HepG2 (cell line): ENCODE data around the gene STAT4. TPM values are rescaled to one million over a fixed set of nuclear protein-coding genes. Genes with fewer than 3 reads are reported as not detected.

Experiments used
- ATAC-seq: fragments of 200-7000 bp; cut with Tn5 transposase; 3 replicates; pipeline ENCODE4 v1.9.1; 2020; ENCODE audit warnings: mild to moderate bottlenecking, moderate library complexity
- BruUV-seq: library from RNA; stranded (reverse); fragments of 400-500 nt; replicated peaks from 2 replicates; lab custom pipeline; 2021; lab: Mats Ljungman, UMichigan
- CTCF ChIA-PET: fragments of 300-600 bp; formaldehyde crosslinking; extraction: SDS; loops from one replicate; lab custom pipeline; 2021; ENCODE audit warnings: low total read pairs, inconsistent platforms, low intra/inter-chr PET ratio; lab: Yijun Ruan, JAX
- POLR2A ChIA-PET: fragments of 350-600 bp; sonication (Branson Sonifier 250); formaldehyde crosslinking; loops from one replicate; lab custom pipeline; 2020; ENCODE audit warnings: antibody characterized with exemption, inconsistent platforms; lab: Yijun Ruan, JAX
- DNase-seq: peaks from one replicate; pipeline ENCODE4 v3.0.0-alpha.2; 2015; ENCODE audit warnings: low spot score
- FAIRE-seq: peaks from 3 replicates; lab custom pipeline; 2011; peaks lifted over from hg19 to GRCh38; lab: Jason Lieb, UNC
- H2AFZ ChIP-seq: one replicate; pipeline ENCODE4 v1.6.1; 2011; ENCODE audit warnings: low read length, inconsistent platforms
- H3K27ac ChIP-seq: fragments of 300-600 bp; 3 replicates; pipeline ENCODE4 v1.8.0; 2011; ENCODE audit warnings: mixed run types, mild to moderate bottlenecking, mixed read lengths, low read length, inconsistent platforms; ENCODE audit not compliant: insufficient read depth; ENCODE audit errors: extremely low read length
- H3K27me3 ChIP-seq, 2 experiments: fragments of 200-600 bp in 1 of 2; 2 replicates in 1 of 2; 3 replicates in 1 of 2; pipeline versions ENCODE4 v1.6.0 to v1.8.0; 2011; ENCODE audit warnings: low read length in 2 of 2, mild to moderate bottlenecking in 2 of 2, moderate library complexity in 2 of 2, inconsistent platforms in 1 of 2; ENCODE audit not compliant: insufficient read depth in 2 of 2, control insufficient read depth in 1 of 2
- H3K36me3 ChIP-seq, 2 experiments: fragments of 200-600 bp in 1 of 2; replicated peaks in 1 of 2; 2 replicates in 1 of 2; 3 replicates in 1 of 2; pipeline versions ENCODE4 v1.5.1 to v1.8.0; 2011; ENCODE audit warnings: low read length in 2 of 2, inconsistent platforms in 1 of 2; ENCODE audit not compliant: insufficient read depth in 2 of 2, control insufficient read depth in 1 of 2
- H3K4me1 ChIP-seq: 2 replicates; pipeline ENCODE4 v1.5.1; 2012; ENCODE audit warnings: low read length, inconsistent platforms; ENCODE audit not compliant: insufficient read depth
- H3K4me2 ChIP-seq: 2 replicates; pipeline ENCODE4 v1.6.0; 2011; ENCODE audit warnings: low read depth, low read length, inconsistent platforms
- H3K4me3 ChIP-seq, 3 experiments: fragments of 200-600 bp in 1 of 3; sonication (generic), shearing (Covaris generic) in 1 of 3; replicated peaks in 1 of 3; 2 replicates each; pipeline ENCODE4 v1.5.1; 2011 to 2016; ENCODE audit warnings: low read length in 3 of 3, inconsistent platforms in 2 of 3, low read depth in 2 of 3, mild to moderate bottlenecking in 2 of 3, control low read depth in 1 of 3, mixed read lengths in 1 of 3; ENCODE audit not compliant: insufficient read depth in 1 of 3
- H3K79me2 ChIP-seq: one replicate; pipeline ENCODE4 v1.6.1; 2011; ENCODE audit warnings: low read length, inconsistent platforms; ENCODE audit not compliant: insufficient read depth
- H3K9ac ChIP-seq: 2 replicates; pipeline ENCODE4 v1.6.0; 2011; ENCODE audit warnings: mild to moderate bottlenecking, low read depth, low read length, inconsistent platforms; ENCODE audit not compliant: insufficient read depth
- H3K9me3 ChIP-seq: 2 replicates; pipeline ENCODE4 v1.5.1; 2012; ENCODE audit warnings: mild to moderate bottlenecking, low read length
- H4K20me1 ChIP-seq: 2 replicates; pipeline ENCODE4 v1.6.0; 2011; ENCODE audit warnings: inconsistent platforms, mild to moderate bottlenecking, low read length, moderate library complexity; ENCODE audit not compliant: insufficient read depth
- BHLHE40 ChIP-seq: IDR thresholded peaks from 2 replicates; pipeline ENCODE4 v1.6.1; 2011; ENCODE audit warnings: low read length, improper control_type of control experiment
- CEBPB ChIP-seq: IDR thresholded peaks from 2 replicates; pipeline ENCODE4 v1.6.1; 2011; ENCODE audit warnings: low read depth, low read length, improper control_type of control experiment, borderline replicate concordance
- CEBPG ChIP-seq: IDR thresholded peaks from 2 replicates; pipeline ENCODE4 v1.6.1; 2016
- CTCF ChIP-seq: sonication (generic); formaldehyde crosslinking; IDR thresholded peaks from 2 replicates; pipeline ENCODE4 v1.5.0; 2020; ENCODE audit warnings: mild to moderate bottlenecking, missing genetic modification reagents, moderate library complexity
- DPF2 ChIP-seq: sonication (generic); formaldehyde crosslinking; IDR thresholded peaks from 2 replicates; pipeline ENCODE4 v1.4.0; 2020; ENCODE audit warnings: mild to moderate bottlenecking, low read depth, missing genetic modification reagents, borderline replicate concordance
- FOXA3 ChIP-seq: IDR thresholded peaks from 2 replicates; pipeline ENCODE4 v1.6.1; 2016; ENCODE audit warnings: missing genetic modification reagents, missing compliant biosample characterization
- FOXJ3 ChIP-seq: sonication (generic); formaldehyde crosslinking; IDR thresholded peaks from 2 replicates; pipeline ENCODE4 v1.4.0; 2020; ENCODE audit warnings: missing genetic modification reagents, mild to moderate bottlenecking, borderline replicate concordance
- FOXP1 ChIP-seq, 2 experiments: fragments of 450-650 bp in 1 of 2; IDR thresholded peaks; 2 replicates each; pipeline ENCODE4 v1.6.1; 2017 to 2018; ENCODE audit warnings: antibody characterized with exemption in 1 of 2
- KAT8 ChIP-seq: IDR thresholded peaks from 2 replicates; pipeline ENCODE4 v1.6.1; 2016; ENCODE audit warnings: missing genetic modification reagents, missing compliant biosample characterization
- MXI1 ChIP-seq: IDR thresholded peaks from 3 replicates; pipeline ENCODE4 v1.6.1; 2012; ENCODE audit warnings: low read depth, low read length, inconsistent platforms, borderline replicate concordance
- REPIN1 ChIP-seq: sonication (generic); formaldehyde crosslinking; IDR thresholded peaks from 2 replicates; pipeline ENCODE4 v1.8.0; 2022; ENCODE audit warnings: missing genetic modification reagents, low read depth, mild to moderate bottlenecking, borderline replicate concordance
- SAP130 ChIP-seq: IDR thresholded peaks from 2 replicates; pipeline ENCODE4 v1.6.1; 2016; ENCODE audit warnings: low read depth
- SMC3 ChIP-seq: IDR thresholded peaks from 2 replicates; pipeline ENCODE4 v1.6.1; 2011; ENCODE audit warnings: low read length, improper control_type of control experiment
- STAG1 ChIP-seq: sonication (generic); formaldehyde crosslinking; IDR thresholded peaks from 2 replicates; pipeline ENCODE4 v1.4.0; 2020; ENCODE audit warnings: missing genetic modification reagents
- STAT6 ChIP-seq: sonication (generic); formaldehyde crosslinking; IDR thresholded peaks from 2 replicates; pipeline ENCODE4 v1.4.0; 2020; ENCODE audit warnings: missing genetic modification reagents, mild to moderate bottlenecking, borderline replicate concordance
- TGIF2 ChIP-seq: IDR thresholded peaks from 2 replicates; pipeline ENCODE4 v1.6.1; 2016; ENCODE audit warnings: control low read depth, missing compliant biosample characterization
- ZNF292 ChIP-seq: sonication (generic); formaldehyde crosslinking; IDR thresholded peaks from 2 replicates; pipeline ENCODE4 v1.8.1; 2022; ENCODE audit warnings: mild to moderate bottlenecking, low read depth, missing genetic modification reagents, borderline replicate concordance
- ZNF556 ChIP-seq: sonication (generic); formaldehyde crosslinking; IDR thresholded peaks from 2 replicates; pipeline ENCODE4 v1.4.0; 2020; ENCODE audit warnings: mild to moderate bottlenecking, missing genetic modification reagents, borderline replicate concordance
- ZNF563 ChIP-seq: sonication (generic); formaldehyde crosslinking; IDR thresholded peaks from 2 replicates; pipeline ENCODE4 v1.8.0; 2022; ENCODE audit warnings: mild to moderate bottlenecking, moderate library complexity, missing genetic modification reagents
- WGBS: methylation state at CpG from one replicate; pipeline ENCODE4 v1.1.6; 2017; ENCODE audit warnings: low lambda C conversion rate; 5-methylcytosine and 5-hydroxymethylcytosine counted together
- in situ Hi-C: cut with HindIII; loops from 2 replicates; pipeline ENCODE4 v1.10.0; 2017; ENCODE audit warnings: low pct_unique_long_range_greater_than_20kb; ENCODE audit not compliant: extremely low pct_ligation_motif_present
- intact Hi-C: fragments of 100-400 bp; cut with micrococcal nuclease; formaldehyde crosslinking; loops from one replicate; pipeline ENCODE4 v1.10.0; 2022; ENCODE audit not compliant: unreplicated experiment
- polyA plus RNA-seq, 8 experiments: library from polyadenylated mRNA; depleted of rRNA in 3 of 8; stranded (reverse) in 7 of 8; unstranded in 1 of 8; fragments of >200 nt; fragmentation: Illumina TruSeq in 4 of 8; extraction: Trizol in 4 of 8; gene quantifications; 2 replicates each; pipeline versions ENCODE4 v1.2.1 to v1.2.3, GENCODE V29; 2011 to 2016; ENCODE audit warnings: low read depth in 4 of 8, missing spikeins in 1 of 8, mixed read lengths in 1 of 8; ENCODE audit not compliant: insufficient read depth in 1 of 8
- total RNA-seq, 5 experiments: library from RNA; depleted of rRNA; stranded (reverse); fragments of >200 nt; fragmentation: Illumina TruSeq; extraction: Trizol; gene quantifications; 2 replicates each; pipeline ENCODE4 v1.2.3, GENCODE V29; 2016; ENCODE audit warnings: low read depth in 1 of 5

STAT4 gene
- total and polyA plus RNA-seq, 2 of the 13 experiments (the other 11 are each of a cell fraction or from before 2014, with no cell fraction given) = 0.37 TPM; not detected in 1

GRCh38 chr2:191166111-191166755, 15.4 kb upstream of the STAT4 start (continued):
- TF ChIP-seq TGIF2 (CRISPR knock-in tag) = peak; percentile 99
- peak; percentile 88 for TF ChIP-seq SAP130 (CRISPR knock-in tag)
- TF ChIP-seq CEBPG = 0 out of 2 replicates have a peak, but pooled peaks have one; percentile 5
- TF ChIP-seq FOXA3 = peak; percentile 86
- TF ChIP-seq FOXP1 (IDR thresholded peaks at IDR 0.05) = no peak
- TF ChIP-seq FOXP1 (CRISPR knock-in tag; IDR thresholded peaks at IDR 0.05) = peak; percentile 15; the same call in 1 of the 2 replicates
- no peak for TF ChIP-seq ZNF556 (CRISPR knock-in tag)
- TF ChIP-seq FOXJ3 (CRISPR knock-in tag) = 0 out of 2 replicates have a peak, but pooled peaks have one; percentile 37
- no peak for TF ChIP-seq KAT8 (CRISPR knock-in tag)
- peak; percentile 71; the same call in 1 of the 2 replicates for TF ChIP-seq ZNF292 (CRISPR knock-in tag)
- no peak for TF ChIP-seq DPF2 (CRISPR knock-in tag)
- TF ChIP-seq MXI1 = peak; percentile 35; the same call in 1 of the 3 replicates

- Histone ChIP-seq H2AFZ (no peak overlapping the region), H3K27ac (no peak overlapping the region), H3K9ac (no peak overlapping the region), H4K20me1 (no peaks in the 10 kb centered on the region), H3K9me3 (no peaks in the 10 kb centered on the region), H3K4me2 (no peak overlapping the region), H3K79me2 (no peaks in the 10 kb centered on the region), H3K4me1 (peaks cover 16% of the 10 kb centered on the region), H3K27me3 (no peaks in the 10 kb centered on the region), H3K4me3 (no peak overlapping the region), H3K36me3 (no peaks in the 10 kb centered on the region)
- TF ChIP-seq CTCF = peak; percentile 60
- 0 out of 2 replicates have a peak, but pooled peaks have one; percentile 15 for TF ChIP-seq CEBPG
- no peak for TF ChIP-seq REPIN1 (CRISPR knock-in tag)
- TF ChIP-seq SMC3 = peak; percentile 69
- peak; percentile 76 for TF ChIP-seq STAG1
- TF ChIP-seq ZNF563 = no peak
- TF ChIP-seq STAT6 = no peak
- peak; percentile 52 for TF ChIP-seq BHLHE40
- peak; percentile 84 for TF ChIP-seq CEBPB
- FAIRE-seq (peak; percentile 70), DNase-seq (peak; percentile 23), ATAC-seq (peak; percentile 82)
- POLR2A ChIA-PET = no interaction called here
- intact Hi-C loops = loop anchor here (1.0 to 5.0 kb wide), 5 partner anchors 54 to 527 kb away; no protein-coding TSS in a partner anchor
- CTCF ChIA-PET = interaction anchor here (1.2 to 2.2 kb wide), 3 partner anchors 53 to 357 kb away, joined by 4 to 29 read pairs (median 4); no protein-coding TSS in a partner anchor
- BruUV-seq = no TSS peak
- 23% methylated on average over 5 of the region's 5 CpGs for WGBS
- in situ Hi-C loops = loop anchor here (10.0 kb wide), 1 partner anchor 360 kb away; no protein-coding TSS in a partner anchor
Observed at GRCh38 chr2:191165176-191165643, 14.4 kb upstream of the STAT4 start.
